GM21528 (cell line): ENCODE results near the gene FMO4.
"Not testable (repeated sequence)": the region's sequence is repeated elsewhere in the genome, so short reads cannot be mapped to it uniquely, and the experiment has no call there.

Experiments
- ATAC-seq: cut with Tn5 transposase; IDR thresholded peaks from one replicate; pipeline ENCODE4 v1.9.1; 2021; ENCODE audit warnings: mild to moderate bottlenecking, moderate library complexity; ENCODE audit not compliant: unreplicated experiment, low FRiP score

The FMO4 gene

GRCh38 chr1:171313835-171314320 lies at the start of gene FMO4:
FMO4 (plus strand) TSS chr1:171314183; CDS start chr1:171319826, 5,643 bp downstream.
- ATAC-seq: peak; percentile 100

- no peak for ATAC-seq
Observed at GRCh38 chr1:171265686-171266085, 48.3 kb upstream of the FMO4 start.

- no peak for ATAC-seq
Observed at GRCh38 chr1:171266930-171267329, 47.1 kb upstream of the FMO4 start.

- ATAC-seq: no peak
Observed at GRCh38 chr1:171267391-171267790, 46.6 kb upstream of the FMO4 start.

GRCh38 chr1:171270806-171271205 lies 43.2 kb upstream of the FMO4 start:
- ATAC-seq: no peak

DNA sequence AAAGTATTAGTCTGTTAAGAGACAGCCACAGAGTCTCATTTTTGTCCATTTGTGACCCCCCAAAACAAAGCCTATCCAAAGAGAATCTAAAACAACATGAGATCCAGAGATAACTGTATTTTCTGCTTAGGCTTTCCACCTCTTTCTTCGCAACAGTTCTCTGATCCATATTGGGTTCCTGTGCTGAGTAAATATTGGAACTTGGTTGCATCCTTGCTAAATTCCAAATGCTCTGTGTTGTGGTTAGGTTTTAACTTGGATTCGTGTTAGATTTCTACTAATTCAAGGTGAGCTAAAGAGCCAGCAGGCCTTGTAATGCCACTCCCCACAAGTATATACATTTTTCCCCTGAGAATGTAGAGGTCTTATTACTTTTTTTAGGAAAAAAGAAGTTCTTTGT lies 36.4 kb upstream of the FMO4 start:
- ATAC-seq: no peak

DNA sequence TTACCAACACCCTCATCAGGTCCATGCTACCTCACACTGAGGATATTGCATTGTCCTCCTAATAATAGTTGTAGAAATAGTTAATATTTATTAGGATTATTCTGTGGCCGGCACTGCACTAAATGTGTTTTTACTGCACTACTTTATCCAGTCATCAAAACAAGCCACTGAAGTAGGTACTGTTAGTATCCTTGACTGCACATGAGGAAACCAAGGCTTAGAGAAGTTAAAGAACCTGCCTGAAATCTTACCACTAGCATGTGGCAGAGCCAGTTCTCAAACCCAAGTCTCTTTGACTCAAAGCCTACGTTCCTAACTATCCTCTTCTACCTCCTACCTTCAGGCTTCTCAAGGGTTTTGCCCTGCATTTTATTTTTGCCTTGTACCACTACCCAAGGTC lies 34.7 kb upstream of the FMO4 start:
- no peak for ATAC-seq

GRCh38 chr1:171279678-171280077 lies 34.3 kb upstream of the FMO4 start:
- ATAC-seq: no peak

DNA sequence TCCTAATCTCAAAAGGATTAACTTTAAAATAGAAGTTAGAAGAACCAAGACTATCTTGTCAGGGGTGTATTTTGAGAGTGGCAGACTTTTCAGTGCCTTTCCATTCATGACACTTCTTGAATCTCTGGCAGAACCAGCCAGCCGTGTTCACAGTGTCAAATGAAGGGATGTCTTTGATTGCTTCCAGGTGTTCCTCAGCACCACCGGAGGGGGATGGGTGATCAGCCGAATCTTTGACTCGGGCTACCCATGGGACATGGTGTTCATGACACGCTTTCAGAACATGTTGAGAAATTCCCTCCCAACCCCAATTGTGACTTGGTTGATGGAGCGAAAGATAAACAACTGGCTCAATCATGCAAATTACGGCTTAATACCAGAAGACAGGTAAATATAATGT lies 33.4 kb upstream of the FMO4 start:
- no peak for ATAC-seq

DNA sequence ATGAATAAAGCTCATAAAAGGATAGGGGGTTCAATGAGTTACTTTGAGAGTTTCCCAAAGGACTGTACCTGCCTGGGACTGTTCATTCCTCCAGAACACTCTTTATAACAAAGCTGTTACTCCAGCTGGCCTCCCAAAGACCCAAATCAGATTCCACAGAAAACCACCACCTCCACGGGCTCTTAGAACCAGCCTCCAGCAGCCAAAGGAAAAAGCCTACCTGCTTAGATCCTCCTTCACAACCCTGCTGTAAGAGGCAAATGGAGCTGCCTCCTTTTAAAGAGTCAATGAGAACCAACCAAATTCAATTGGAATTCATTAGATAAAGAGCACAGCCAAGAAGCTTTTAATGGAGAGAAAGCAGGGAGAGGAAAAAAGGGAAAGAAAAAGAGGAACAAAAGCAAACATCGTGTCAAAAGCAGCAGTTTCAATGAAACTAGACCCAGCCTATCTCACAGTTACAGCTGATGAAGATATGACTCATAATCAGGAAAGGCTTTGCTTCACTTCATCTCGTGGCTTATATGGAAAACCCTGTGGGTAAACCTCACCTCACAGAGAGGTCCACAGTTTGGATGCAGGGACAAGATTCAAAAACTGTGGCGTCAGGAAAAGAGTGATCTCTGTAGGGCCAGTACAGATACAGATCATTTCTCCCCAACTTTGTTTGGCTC lies 27.8 kb upstream of the FMO4 start:
- ATAC-seq: no peak

- ATAC-seq: no peak
Observed at GRCh38 chr1:171290621-171291020, 23.4 kb upstream of the FMO4 start.

DNA sequence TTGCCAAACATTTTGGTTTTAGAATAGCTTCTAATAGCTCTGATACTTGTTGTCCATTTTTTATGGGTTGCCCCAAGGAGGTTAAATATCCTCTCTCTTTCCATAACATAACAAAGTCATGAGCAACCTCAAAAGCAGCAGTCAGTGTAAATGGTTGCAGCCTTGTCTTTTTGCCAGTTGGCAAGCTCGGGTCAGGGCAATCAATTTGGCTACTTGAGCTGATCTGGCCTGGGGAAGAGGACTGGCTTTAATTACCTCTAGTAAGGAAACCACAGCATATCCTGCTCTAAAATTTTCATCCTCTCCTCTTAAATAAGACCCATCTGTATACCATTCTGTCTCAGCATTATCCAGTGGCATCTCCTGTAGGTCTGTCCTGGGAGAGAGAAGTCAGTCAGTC lies 21.2 kb upstream of the FMO4 start:
- ATAC-seq: no peak

DNA sequence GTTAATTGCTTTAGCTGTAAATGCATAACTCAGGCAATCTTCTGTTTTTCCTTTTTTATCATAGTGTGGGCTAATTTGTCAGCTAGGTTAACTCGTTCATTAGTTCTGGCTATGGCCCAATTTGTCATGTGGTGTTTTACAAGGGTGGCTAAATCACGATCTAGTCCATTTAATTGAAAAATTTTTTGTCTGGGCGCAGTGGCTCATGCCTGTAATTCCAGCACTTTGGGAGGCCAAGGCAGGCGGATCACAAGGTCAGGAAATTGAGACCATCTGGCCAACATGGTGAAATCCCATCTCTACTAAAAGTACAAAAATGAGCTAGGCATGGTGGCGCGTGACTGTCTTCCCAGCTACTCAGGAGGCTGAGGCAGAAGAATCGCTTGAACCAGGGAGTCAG lies 18.6 kb upstream of the FMO4 start:
- ATAC-seq: not testable (repeated sequence)

DNA sequence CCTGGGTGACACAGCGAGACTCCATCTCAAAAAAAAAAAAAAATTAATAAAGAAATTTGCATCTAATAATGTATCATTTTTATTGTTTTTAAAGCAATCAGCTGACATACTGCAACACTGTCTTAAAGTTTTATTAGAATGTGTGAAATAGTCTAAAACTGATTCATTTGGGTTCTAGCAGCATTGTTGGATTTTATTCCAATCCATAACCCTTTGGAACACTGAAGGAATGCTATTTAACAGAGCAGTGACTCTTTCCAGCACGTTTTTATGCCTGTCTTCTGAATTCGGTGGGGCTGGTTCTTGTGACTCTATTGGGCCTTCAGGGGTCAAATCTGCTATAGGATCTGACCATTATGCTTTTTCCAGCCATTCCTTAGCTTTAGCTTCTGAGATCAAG lies 18.2 kb upstream of the FMO4 start:
- no peak for ATAC-seq

DNA sequence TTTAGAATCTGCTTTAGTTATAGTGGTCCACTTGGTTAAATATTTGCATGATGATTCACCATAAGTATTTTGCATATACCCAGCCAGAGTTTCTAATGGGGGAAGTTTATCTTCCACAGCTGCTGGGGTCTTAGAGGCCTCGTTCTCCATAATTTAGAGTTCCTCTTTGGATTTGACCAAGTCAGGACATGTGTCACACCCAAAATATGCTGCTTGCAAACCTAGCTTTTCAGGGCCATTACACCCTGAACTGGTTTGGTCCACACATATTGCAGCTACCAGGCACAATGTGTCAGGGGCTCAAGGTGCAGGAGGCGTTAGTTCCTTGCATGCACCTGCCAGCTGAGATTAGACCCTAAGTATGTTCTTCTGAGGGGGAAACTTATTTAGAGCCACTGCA lies 17.1 kb upstream of the FMO4 start:
- no peak for ATAC-seq

GRCh38 chr1:171298696-171299095 lies 15.3 kb upstream of the FMO4 start:
- ATAC-seq: no peak

GRCh38 chr1:171299342-171299741 lies 14.6 kb upstream of the FMO4 start:
- ATAC-seq: no peak

- no peak for ATAC-seq
Observed at GRCh38 chr1:171300401-171300800, 13.6 kb upstream of the FMO4 start.

DNA sequence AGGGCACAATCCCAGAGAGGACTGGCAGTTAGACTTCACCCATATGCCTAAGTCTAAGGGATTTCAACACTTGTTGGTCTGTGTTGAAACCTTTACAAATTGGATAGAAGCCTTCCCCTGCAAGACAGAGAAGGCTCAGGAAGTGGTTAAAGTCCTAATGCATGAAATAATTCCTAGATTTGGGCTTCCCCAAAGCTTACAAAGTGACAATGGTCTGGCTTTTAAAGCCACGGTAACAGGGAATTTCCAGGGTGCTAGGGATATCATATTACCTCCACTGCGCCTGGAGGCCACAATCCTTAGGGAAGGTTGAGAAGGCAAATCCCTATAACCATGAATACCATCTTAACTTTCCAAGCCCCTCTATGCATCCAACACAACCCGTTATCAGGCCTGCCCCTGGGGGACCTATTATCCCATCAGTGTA lies 3.3 kb upstream of the FMO4 start:
- no peak for ATAC-seq

DNA sequence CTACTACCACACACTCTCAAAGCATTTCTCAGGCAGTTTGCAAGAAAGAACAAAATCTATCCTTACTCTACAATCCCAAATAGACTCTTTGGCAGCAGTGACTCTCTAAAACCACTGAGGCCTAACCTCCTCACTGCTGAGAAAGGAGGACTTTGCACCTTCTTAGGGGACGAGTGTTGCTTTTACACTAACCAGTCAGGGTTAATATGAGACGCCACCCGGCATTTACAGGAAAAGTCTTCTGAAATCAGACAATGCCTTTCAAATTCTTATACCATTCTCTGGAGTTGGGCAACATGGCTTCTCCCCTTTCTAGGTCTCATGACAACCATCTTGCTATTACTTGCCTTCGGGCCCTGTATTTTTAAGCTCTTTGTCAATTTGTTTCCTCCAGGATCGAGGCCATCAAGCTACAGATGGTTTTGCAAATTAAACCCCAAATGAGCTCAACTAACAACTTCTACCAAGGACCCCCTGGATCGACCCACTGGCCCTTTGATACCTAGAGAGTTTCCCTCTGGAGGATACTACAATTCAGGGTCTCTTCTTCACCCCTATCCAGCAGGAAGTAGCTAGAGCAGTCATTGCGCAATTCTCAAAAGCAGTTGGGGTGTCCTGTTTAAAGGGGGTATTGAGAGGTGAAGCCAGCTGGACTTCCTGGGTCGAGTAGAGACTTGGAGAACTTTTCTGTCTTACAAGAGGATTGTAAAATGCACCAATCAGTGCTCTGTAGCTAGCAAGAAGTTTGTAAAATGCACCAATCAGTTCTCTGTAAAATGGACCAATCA lies 2.0 kb upstream of the FMO4 start:
- ATAC-seq: no peak

GRCh38 chr1:171313319-171313834 lies 606 bp upstream of the FMO4 start:
- ATAC-seq: peak; percentile 50

GRCh38 chr1:171329251-171329650 lies 15.3 kb downstream of the FMO4 start:
- no peak for ATAC-seq
